Right ventricle myocardium superior (tissue), 1 donor: ENCODE measurements around the gene CDH2. TPM values are rescaled to one million over a fixed set of nuclear protein-coding genes. Genes with fewer than 3 reads are reported as not detected.

Source experiments
- ATAC-seq: fragments of 200-7000 bp; cut with Tn5 transposase; one replicate; pipeline ENCODE4 v1.9.1; 2020; ENCODE audit warnings: mild to moderate bottlenecking; ENCODE audit not compliant: poor library complexity
- DNase-seq: peaks from one replicate; pipeline ENCODE4 v3.0.0-alpha.2; 2020
- intact Hi-C: fragments of 100-400 bp; cut with DNase I; formaldehyde crosslinking; loops from one replicate; pipeline ENCODE4 v1.11.2; 2022
- total RNA-seq: library from RNA; stranded (reverse); fragmentation: NEBNext Ultra II Directional; extraction: Animal tissue kit (Norgen Biotek cat#: 25700); gene quantifications from one replicate; pipeline ENCODE4 v1.2.1, GENCODE V29; 2021
- donor health status: DM: no; HTN: yes; CAD: no; lungs with severe emphysema.

CDH2 gene
- total RNA-seq, 1 donor from 2014 or later, result 308 TPM

GRCh38 chr18:28112056-28112470 lies 64.9 kb downstream of the CDH2 start:
- DNase-seq, result no peak
- intact Hi-C loops, result no loop called here
- peak; percentile 89 for ATAC-seq

- ATAC-seq (no peak), DNase-seq (no peak)
- intact Hi-C loops, result no loop called here
These were observed 66.0 kb downstream of the CDH2 start for GRCh38 chr18:28110924-28111323.

DNA sequence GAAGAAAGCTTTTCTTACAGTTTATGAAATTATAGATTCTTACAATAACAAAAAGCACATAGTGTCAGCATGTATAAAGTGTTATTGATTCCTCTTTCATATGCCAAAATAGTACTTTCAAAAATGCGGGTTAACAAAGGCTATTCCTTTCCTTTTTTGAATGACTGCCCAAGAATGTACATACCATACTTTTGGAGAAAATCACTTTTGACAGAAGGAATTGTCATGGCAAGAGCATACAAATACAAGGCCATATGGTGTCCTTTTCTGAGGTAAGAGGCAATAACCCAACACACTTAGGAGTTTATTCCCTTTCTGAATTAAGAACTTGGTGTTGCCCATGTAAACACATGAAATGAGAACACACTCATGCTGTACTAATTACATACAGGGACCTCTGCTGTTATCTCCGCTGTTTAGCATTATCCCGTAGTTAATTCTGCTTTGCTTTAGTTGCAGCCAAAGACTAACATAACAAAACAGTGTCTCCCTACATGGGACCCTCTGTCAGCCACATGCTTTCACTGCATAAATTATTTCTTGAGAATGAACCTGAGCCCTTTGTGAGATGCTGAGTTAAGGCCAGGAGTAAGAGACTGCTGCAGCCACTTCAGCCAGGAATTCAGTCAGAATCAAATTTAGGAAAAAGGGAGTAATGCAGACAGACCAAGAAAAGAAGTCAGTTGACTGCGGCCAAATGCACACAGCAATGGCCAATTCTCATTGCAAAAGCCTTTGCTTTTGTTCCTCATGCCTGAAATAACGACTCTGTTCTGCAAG lies 67.0 kb downstream of the CDH2 start:
- DNase-seq, result no peak
- intact Hi-C loops, result loop anchor here (10.0 kb wide), 1 partner anchor 95 kb away; no protein-coding TSS in a partner anchor
- ATAC-seq, result no peak

DNA sequence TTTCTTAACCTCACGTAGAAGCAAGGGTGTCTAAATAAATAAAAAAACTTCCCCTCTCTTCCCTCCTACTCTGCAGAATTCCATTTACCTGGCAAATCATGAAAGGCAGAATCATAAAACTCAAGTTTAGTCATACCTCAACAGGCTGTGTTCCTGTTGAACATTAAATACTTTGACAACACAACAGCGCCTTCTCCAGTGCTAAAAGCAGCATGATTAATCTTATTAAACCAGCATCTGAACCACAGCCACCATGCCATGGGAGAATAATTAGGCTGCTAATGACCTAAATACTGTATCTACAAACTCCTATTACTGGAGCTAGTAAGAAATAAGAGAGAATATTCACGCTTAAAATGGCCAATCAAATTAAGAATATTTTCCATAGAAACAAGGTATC lies 68.1 kb downstream of the CDH2 start:
- peak; percentile 44 for ATAC-seq
- intact Hi-C loops, result loop anchor here (10.0 kb wide), 1 partner anchor 94 kb away; no protein-coding TSS in a partner anchor
- DNase-seq, result no peak

DNA sequence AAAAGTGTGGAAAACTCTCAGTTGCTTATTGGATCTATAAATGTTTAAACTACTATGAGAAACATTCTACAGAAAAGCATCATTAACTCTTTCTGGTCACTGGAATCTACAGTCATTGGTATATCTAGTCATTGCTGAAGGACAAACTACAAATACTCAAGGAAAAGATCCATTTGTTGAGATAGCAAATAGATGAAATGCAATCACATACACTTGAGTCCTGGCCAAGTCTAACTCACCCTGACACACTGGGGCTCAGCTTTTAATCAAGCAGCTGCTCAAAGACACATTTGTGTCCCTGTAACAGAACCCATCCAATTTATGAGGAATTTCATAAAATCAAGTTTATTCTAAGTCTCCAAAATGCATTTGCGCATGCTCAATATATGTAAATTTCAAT lies 68.7 kb downstream of the CDH2 start:
- ATAC-seq (no peak), DNase-seq (no peak)
- intact Hi-C loops, result loop anchor here (10.0 kb wide), 1 partner anchor 93 kb away; no protein-coding TSS in a partner anchor

- ATAC-seq, result no peak
- intact Hi-C loops, result no loop called here
- DNase-seq, result no peak
These were observed 77.7 kb downstream of the CDH2 start for GRCh38 chr18:28099237-28099636.

DNA sequence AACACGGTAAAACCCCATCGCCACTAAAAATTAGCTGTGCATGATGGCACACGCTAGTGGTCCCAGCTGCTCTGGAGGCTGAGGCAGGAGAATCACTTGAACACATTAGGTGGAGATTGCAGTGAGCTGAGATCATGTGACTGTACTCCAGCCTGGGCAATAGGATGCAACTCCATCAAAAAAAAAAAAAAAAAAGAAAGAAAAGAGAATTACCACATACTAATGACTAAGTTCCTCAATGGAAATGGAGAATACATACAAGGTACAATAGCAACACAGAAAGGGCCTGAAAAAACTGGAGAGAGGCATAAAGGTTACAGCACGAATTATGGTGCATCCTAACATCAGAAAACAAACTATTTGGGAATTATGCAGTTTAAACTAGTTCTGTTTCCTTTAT lies 81.3 kb downstream of the CDH2 start:
- no peak for ATAC-seq
- no peak for DNase-seq
- intact Hi-C loops, result no loop called here

DNA sequence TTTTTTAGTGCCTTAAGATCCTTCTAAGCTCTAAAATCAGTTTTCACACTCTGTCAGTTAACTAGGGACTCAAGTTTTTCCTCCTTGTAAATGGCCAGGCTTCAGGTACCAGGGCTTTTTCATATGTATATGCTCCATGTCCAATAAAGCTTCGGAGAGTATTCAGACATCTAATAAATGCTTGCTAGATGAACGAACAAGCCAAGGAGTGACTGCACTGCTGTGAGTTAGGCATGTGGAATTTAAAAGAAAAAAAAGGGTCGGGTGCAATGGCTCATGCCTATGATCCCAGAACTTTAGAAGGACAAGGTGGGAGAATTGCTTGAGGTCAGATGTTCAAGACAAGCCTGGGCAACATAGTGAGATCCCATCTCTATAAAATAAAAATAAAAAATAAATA lies 81.9 kb downstream of the CDH2 start:
- intact Hi-C loops, result no loop called here

DNA sequence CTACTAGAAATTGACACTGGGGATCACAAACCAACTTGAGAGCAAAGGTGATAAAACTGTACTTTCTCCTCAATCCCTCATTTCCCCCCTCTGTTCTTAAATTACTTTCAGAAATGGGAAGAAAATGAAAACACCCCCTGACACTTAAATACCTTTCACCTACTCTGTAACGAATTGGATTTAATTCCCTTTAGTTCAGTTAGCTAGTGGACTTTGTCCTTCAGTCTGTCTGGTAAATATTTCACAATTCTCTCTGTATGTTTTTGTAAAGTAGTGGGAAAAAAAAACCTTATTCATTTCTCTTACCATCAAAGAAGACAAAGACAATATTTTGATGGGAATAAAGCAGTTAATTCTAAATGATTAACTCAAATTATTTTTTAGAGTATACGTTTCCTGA lies 85.7 kb downstream of the CDH2 start:
- ATAC-seq (no peak), DNase-seq (no peak)
- intact Hi-C loops, result no loop called here

More for the DNA sequence above, 81.9 kb downstream of the CDH2 start:
- DNase-seq (no peak), ATAC-seq (no peak)

DNA sequence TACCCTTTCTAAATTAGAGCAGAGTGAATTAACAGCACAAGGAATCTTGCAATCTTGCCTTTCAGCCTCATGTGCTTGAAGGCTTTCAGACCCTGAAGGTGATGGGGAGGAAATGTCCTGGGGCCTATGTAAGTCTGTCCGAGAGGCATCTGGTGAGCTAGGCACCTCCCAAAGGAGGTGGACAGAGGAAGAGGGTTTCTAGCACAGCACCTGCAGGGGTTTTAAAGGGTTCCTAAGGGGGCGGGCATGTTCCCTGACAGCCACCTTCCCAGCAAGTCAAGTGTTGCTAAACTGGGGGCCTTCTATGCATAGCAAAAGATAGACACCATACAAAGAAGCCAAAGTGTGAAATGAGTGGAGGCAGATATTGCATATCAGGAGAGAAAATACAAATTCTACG lies 88.5 kb downstream of the CDH2 start:
- ATAC-seq, result peak; percentile 35
- no peak for DNase-seq
- intact Hi-C loops, result no loop called here

GRCh38 chr18:28086670-28087552 lies 90.0 kb downstream of the CDH2 start:
- intact Hi-C loops, result no loop called here
- DNase-seq, result peak; percentile 56
- ATAC-seq, result peak; percentile 86

DNA sequence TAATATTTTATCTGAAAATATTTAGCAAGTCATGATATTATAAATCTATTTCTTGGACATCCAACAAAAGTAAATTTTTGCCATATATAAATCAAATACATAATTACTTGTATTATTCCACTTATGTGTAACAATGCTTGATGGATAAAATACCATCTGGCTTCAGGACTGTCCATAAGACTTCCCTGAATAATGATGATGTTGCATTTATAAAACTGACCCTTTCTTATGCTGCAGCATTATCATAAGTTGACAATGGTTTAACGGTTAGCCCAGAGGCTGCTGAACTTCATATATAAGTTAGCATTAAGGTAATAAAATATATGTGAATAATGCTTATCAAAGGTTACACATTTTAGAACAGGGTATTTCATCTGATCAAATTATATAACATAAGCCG lies 95.4 kb downstream of the CDH2 start:
- DNase-seq (no peak), ATAC-seq (no peak)
- intact Hi-C loops, result no loop called here

- intact Hi-C loops, result no loop called here
- no peak for ATAC-seq
These were observed 96.0 kb downstream of the CDH2 start for GRCh38 chr18:28080876-28081300.

GRCh38 chr18:28079883-28080282 lies 97.0 kb downstream of the CDH2 start:
- no peak for ATAC-seq
- no peak for DNase-seq
- intact Hi-C loops, result no loop called here

More at GRCh38 chr18:28080876-28081300, 96.0 kb downstream of the CDH2 start:
- no peak for DNase-seq

DNA sequence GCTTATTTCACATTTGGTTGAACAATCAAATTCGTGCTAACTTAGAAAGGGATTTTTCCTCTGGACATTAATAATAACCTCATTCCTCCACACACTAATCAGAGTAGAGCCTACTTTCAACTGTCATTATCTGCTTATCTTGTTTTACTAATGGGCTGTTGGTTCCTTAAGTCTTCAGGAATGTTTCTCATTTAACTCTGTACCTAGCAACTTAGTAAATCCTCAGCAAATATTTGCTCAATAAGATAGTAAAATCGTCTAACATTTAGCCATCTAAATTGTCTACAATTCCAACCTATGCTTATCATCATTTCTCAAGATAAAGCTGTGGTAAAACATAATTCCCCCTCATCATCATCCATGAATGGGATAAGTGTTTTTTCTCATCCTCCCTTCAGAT lies 98.1 kb downstream of the CDH2 start:
- ATAC-seq, result no peak
- intact Hi-C loops, result no loop called here

GRCh38 chr18:28078298-28078697 lies 98.6 kb downstream of the CDH2 start:
- intact Hi-C loops, result no loop called here
- DNase-seq, result no peak
- peak; percentile 47 for ATAC-seq

More for the DNA sequence above, 98.1 kb downstream of the CDH2 start:
- no peak for DNase-seq

- ATAC-seq (peak; percentile 39), DNase-seq (no peak)
These were observed 101.4 kb downstream of the CDH2 start for GRCh38 chr18:28075501-28075900.

GRCh38 chr18:28074076-28074475 lies 102.9 kb downstream of the CDH2 start:
- ATAC-seq (no peak), DNase-seq (no peak)
- intact Hi-C loops, result no loop called here

More at GRCh38 chr18:28075501-28075900, 101.4 kb downstream of the CDH2 start:
- intact Hi-C loops, result no loop called here

DNA sequence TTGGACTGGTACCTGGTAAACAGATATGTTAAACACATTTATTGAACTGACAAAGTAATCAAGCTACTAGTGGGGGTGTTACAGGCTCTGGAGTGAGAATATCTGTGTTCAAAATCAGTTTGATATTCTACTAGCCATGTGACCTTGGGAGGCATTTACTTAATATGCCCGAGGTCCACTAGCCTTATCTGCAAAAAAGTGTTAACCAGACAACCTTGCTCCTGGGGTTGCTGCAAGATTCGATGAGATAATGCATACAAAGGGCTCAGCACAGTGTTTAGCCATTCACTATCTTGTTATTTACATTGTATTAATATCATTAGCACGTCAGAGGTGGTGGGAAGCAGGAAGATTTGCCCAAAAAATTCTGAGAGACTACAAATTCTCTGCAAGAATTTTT lies 103.3 kb downstream of the CDH2 start:
- intact Hi-C loops, result no loop called here
- DNase-seq, result no peak
- no peak for ATAC-seq

DNA sequence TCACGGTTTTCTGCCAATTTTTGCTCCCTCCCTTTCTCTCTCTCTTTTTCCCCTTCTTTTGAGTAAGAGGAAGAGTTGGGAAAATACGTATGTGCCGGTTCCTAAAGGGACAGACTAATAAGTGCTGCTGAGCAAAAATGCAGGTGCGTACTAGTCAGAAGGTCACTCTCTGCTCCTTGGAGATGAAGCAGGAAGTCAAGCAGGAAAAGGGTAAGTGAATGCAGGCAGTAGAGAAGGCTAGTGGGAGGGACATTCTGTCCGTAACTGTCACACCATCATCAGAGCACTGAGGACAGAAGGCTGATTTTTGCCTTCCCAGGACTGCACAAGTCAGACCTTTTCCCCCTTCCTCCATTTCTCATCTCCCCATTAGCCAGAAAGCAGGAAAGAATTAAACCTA lies 105.7 kb downstream of the CDH2 start:
- peak; percentile 23 for ATAC-seq
- DNase-seq, result no peak
- intact Hi-C loops, result no loop called here
